ENCODE measurements around the gene IL1B.

Gene IL1B

DNA sequence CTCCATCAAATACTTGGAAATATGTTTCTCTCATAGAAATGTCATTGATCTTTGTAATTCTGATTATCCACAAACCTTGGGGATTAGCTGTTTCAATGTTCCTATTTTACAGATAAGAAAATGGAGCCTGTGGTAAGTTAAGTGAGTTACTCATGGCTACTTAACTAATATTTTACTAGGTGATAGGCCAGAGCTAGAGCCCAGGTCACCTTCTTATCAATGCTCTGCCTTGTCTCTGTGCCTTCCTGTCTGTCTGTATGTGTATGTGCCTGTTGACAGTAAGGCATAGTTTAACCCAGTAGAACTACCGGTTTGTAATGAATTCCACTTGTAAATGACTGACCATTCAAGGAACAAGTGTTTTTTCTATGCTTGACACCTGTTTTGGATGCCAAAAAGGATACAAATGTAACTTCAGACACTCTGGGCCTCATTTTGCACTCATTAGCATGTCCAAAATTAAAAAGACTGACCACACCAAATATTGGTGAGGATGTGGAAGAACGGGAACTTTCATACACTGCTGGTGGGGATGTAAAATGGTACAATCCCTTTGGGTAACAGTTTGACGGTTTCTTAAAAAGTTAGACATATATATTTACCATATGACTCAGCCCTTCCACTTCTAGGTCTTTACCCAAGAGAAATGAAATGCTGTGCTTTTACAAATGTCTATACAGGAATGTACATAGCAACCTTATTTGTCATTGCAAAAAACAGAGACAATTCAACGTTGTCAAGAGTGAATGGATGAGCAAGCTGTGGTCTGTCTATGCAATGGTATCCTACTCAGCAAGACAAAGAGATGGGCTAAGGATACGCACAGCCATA lies 32.7 kb downstream of the IL1B start:
- no peak for DNase-seq (ENCODE audit: low read depth)

- DNase-seq (ENCODE audit: low read depth), result no peak
Observed at GRCh38 chr2:112800881-112801583, 35.5 kb downstream of the IL1B start.

GRCh38 chr2:112798979-112799975 lies 37.3 kb downstream of the IL1B start:
- no peak for DNase-seq (ENCODE audit: low read depth)

- DNase-seq (ENCODE audit: low read depth), result no peak
Observed at GRCh38 chr2:112796486-112796885, 40.1 kb downstream of the IL1B start.

DNA sequence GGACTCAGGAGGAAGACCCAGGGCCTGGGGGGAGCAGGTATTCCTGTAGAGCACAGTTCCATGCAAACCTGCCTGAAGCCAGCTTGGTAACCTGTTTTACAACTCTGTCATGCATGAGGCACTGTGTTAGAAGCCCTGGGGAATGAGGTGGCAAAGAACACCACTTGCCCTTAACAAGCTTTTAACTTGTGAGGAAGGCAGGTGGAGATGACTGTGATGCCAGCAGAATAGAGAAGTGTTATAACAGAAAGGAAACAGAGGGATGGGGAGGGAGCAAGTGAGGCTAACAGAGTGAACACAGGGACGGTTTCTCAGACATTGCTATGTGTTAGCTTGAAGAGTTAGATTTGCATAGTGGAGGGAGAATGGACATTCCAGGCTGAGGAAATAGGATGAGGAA lies 40.8 kb downstream of the IL1B start:
- no peak for DNase-seq (ENCODE audit: low read depth)

DNA sequence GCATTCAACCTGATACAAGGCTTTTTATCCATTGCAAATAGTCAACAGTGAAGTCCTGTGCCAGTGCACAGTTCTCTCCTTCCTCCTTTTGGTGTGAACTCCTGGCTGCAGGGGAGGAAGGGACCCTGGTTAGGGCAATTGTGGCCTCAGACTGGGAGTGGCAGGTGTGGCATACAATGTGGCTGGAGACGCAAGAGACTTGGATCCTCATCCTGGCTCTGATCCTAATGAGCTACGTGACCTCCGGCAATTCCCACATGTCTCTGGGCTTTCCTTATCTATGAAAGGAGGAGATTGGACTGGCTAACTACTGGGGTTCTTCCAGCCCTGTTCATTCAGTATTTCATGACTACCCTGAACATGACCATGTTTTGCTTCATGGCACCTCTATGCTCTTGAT lies 41.7 kb downstream of the IL1B start:
- DNase-seq (ENCODE audit: low read depth), result no peak

- DNase-seq (ENCODE audit: low read depth), result no peak
Observed at GRCh38 chr2:112794131-112794733, 42.3 kb downstream of the IL1B start.

GRCh38 chr2:112793449-112793978 lies 43.1 kb downstream of the IL1B start:
- DNase-seq (ENCODE audit: low read depth), result no peak

GRCh38 chr2:112792419-112792818 lies 44.2 kb downstream of the IL1B start:
- no peak for DNase-seq (ENCODE audit: low read depth)

- DNase-seq (ENCODE audit: low read depth), result no peak
Observed at GRCh38 chr2:112791693-112792230, 44.8 kb downstream of the IL1B start.

DNA sequence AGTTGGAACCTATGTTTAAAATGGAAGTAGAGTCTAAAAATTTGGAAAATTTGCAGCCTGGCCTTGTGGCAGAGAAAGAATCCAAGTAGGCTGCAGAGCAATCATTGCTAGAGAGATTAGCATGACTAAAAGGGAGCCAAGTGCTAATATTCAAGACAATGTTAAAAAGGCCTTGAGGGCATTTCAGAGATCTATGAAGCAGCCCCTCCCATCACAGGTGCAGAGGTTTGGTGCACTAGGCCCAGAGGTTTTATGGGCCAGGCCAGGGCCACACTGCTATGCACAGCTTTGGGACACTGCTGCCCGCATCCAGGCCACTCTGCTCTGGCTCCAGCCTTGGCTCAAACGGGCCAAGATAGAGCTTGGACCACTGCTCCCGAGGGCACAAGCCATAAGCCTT lies 45.6 kb downstream of the IL1B start:
- no peak for DNase-seq (ENCODE audit: low read depth)

DNA sequence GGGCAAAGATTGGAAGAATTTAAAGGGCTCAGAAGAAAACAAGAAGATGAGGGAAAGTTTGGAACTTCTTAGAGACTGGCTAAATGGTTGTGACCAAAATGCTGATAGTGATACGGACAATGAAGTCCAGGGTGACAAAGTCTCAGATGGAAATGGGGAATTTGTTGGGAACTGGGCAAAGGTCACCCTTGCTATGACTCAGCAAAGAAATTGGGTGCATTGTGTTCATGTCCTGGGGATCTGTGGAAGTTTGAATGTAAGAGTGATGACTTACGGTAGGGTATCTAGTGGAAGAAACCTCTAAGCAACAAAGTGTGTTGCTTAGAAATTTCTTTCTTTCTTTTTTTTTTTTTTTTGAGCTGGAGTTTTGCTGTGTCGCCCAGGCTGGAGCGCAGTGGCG lies 46.3 kb downstream of the IL1B start:
- DNase-seq (ENCODE audit: low read depth), result no peak

DNA sequence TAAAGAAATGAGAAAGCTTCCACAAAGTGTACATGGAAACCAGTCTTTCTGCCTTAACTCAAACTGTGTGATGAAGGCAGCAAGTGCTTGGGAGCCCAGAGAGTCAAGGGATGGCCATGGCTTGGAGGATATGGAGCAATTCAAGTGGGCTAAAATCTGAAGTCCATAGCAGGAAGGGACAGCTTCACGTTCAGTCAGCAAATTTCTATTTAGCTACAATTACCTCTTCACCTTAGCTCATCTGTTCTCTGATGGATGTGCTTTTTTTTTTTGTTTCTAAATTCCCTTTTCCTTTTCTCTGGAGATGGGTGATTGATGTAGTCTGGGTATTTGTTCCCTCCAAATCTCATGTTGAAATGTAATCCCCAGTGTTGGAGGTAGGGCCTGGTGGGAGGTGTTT lies 47.4 kb downstream of the IL1B start:
- no peak for DNase-seq (ENCODE audit: low read depth)

DNA sequence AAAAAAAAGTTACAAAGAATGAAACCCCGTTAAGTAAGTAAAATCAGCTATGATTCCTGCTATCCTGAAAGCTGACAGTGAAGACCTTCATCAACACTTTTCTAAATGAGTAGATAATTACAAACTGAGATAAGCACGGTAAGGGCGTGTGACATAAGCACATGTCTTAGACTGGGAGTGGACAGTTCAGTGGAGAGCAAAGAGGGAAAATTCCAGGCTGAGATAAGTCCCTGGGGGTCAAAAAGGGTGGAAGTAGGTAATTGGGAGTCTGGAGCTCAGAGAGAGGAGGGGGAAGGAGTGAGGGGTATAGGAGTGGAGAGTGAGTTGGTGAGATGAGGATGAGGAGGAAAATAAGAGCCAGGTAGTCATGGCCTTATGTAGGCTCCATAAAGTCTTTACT lies 47.9 kb downstream of the IL1B start:
- no peak for DNase-seq (ENCODE audit: low read depth)

DNA sequence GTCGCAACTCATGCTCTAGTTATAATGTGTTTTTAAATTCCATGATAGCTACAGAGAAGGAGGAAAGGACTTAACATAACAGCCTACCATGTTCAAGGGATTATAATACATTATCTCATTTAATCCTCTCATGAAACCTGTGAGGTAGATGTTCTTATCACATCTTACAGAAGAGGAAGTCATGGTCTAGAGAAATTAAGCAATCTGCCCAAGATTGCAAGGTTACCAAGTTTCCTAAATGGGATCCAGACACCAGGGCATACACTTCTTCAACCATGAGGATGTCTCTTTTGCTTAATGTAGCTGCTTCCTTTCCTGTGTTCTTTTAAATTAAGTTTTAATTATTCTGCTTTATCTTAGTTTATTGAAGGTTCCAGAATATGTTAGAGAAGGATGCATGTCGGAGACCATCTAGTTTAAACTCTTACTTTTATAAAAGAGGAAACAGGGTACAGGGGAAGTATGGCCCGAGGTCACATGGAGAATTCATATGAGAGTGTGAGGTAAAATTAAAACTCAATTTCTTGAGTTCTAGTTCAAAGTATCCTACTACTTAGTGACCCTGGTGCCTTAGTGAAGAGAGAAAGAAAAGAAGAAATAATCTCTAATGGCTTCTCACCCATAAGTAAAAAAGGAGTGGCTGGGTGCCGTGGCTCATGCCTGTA lies 48.7 kb downstream of the IL1B start:
- no peak for DNase-seq (ENCODE audit: low read depth)

DNA sequence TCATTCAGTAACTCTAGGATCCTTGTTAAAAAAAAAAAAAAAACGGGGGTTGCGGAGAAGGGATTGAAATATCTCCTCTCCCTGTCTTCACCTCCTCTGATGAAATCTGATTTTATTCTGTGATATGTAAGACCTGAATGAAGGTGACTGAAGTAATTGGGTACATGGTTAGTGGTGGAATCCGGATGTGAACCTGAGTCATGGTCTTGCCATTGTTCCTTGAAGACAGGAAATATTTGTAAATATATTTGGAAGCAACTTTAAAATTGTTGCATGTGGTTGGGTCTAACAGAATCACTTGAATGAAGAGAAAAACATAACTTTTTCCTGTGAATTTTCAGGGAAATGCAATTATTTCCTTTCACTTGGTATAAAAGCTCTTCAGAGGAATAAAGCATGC lies 49.3 kb downstream of the IL1B start:
- DNase-seq (ENCODE audit: low read depth), result no peak

DNA sequence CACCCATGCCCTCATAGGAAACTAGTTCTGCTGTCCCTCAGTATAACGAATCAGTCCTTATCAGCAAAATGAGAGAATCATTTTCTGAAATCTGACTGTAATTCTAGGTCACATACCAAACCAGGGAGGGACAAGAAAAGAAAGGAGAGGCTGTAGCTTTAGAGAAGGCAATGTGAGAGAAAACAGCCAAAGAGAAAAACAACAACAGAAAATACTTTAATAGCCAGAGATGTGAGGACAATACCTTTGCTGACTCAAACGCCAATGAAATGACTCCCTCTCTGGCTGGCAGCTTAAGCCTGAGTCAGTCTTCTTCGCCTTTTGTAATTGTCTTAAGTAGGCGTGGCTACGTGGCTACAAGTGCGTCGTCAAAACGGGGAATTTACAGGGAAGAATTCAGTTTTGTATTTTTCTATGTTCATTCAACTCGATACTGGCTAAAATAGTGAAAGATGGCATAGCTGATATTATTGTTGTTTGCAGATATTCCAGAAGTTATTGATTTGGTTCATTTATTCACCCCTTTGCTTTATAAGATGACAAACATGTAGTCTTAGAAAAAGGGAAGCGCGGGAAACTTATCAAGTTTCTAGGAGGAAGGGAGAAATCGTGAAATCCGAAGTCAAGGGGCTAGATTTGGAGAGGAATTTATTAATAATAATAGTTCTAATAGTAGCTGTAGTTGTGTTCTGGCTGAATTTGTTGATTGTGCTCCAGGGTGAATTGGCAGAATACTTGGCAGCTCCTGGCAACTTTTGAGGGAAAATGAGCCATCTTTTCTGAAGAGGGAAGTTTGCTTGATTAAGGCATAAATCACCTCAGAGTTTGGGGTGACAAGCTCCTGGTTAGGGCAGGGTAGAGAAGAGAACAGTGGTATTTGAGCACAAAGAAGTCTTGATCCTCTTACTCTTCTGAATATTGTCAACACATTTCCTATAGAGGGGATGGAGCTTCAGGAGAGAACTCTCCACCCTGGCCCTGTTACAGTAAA lies 52.1 kb downstream of the IL1B start, which contains the start of gene IL1A:
Gene IL1A, minus strand, starts transcription at position 295 of the 991 bp plus-strand sequence. CDS start 723 bp downstream, outside the sequence.
- DNase-seq (ENCODE audit: low read depth), result no peak

DNA sequence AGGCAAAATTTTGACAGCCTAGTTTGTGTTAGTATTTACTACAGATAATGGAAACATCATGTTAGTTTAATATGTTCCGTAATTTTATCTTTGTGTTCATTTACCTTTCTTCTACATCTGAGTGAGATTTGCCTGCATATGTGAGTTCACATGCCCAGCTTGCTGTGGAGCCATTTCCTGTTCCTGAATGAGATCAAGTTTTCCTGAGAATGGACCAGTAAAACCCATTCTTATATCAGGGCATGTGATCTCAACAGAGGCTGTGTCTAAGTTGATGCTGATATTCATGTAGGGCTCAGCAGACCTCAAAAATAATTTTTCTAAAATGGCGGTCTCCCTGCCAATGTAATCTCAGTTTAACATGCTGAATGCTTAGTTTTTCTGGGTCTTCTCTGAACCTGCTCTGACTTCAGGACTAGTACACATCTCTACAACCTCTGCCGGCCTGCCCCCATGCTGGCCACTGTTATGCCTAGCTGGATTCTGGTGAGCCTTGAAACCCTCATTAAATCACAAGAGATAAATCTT lies 53.3 kb downstream of the IL1B start:
- no peak for DNase-seq (ENCODE audit: low read depth)

DNA sequence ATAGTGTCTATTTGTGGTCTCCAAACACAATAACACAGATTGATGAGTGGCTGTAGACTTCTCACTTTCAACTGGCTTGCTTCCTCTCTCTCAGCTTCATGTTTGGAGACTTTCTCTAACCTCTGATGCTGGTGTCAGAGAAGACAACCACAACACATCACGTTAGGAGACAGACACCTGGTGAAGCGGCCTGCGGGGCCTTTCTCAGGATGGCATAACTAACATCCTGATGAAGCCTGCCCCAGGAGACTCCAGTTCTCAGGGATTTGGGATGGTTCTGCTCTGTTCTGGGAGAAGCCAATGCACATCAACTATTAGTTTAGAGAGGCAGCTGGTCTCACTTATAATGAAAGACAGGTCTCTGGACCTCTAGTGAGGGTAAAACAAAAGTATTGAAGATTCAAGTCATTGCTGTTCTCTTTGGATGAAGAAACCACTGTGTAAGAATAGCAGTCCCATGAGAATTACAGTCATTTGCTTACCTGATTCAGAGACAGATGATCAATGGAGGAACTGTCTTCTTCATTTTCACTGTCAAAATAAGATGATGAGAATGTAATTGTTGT lies 54.3 kb downstream of the IL1B start:
- no peak for DNase-seq (ENCODE audit: low read depth)

Data from stimulated activated CD8-positive, alpha-beta memory T cell treated with anti-CD3 and anti-CD28 coated beads, Interleukin-7, amount 100 ng/mL, for 24 hours (primary cell).